H1 (cell line): ENCODE measurements around the gene CAMTA1. TPM values are rescaled to one million over a fixed set of nuclear protein-coding genes. Genes with fewer than 3 reads are reported as not detected.

Source experiments
- CHD2 ChIP-seq: IDR thresholded peaks from 2 replicates; pipeline ENCODE4 v1.6.1; 2012; ENCODE audit warnings: low read length, improper control_type of control experiment
- polyA plus RNA-seq, 7 experiments: library from polyadenylated mRNA; depleted of rRNA in 3 of 7; stranded (reverse) in 5 of 7; unstranded in 2 of 7; fragments of >200 nt in 5 of 7; fragments of 200-250 nt in 2 of 7; gene quantifications; 1 replicate in 5 of 7; 2 replicates in 1 of 7; 4 replicates in 1 of 7; pipeline versions ENCODE4 v1.2.1 to v1.2.3, GENCODE V29; 2011 to 2013; ENCODE audit warnings: missing spikeins in 2 of 7, mixed read lengths in 2 of 7
- total RNA-seq: library from RNA; stranded (reverse); fragmentation: NEBNext Ultra II Directional; extraction: Animal tissue kit (Norgen Biotek cat#: 25700); gene quantifications from 2 replicates; pipeline ENCODE4 v1.2.1, GENCODE V29; 2021
- TF ChIP-seq, protein P1 (sequence below): fragments of 300-600 bp; sonication (generic); IDR thresholded peaks from 2 replicates; pipeline ENCODE4 v1.7.1; 2012; ENCODE audit warnings: low read length, moderate library complexity, mild to moderate bottlenecking, inconsistent platforms; ENCODE audit not compliant: insufficient replicate concordance

CAMTA1 gene
- total and polyA plus RNA-seq, 2 of the 8 experiments (the other 6 are each of a cell fraction or from before 2014, with no cell fraction given): 65.0 to 119 TPM

DNA sequence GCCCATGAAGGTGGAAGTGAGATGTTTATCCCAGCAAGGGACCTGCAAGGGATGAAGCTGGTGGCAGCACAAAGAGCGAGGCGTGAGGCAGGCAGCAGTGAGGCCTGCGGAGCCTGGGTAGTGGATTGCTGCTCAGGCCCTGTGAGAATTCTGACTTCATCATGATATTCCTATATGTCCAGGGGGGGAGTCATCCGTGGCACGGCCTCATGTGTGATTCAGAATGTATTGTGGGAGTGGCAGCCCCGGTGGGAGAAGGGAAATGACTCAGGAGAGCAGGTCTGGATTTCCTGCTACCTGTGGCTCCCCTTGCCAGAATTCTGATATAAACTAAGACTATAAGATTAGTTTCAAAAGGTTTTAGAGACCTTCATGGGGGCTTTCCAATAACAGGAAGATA is 240.9 kb downstream of the CAMTA1 start (continued):
- TF ChIP-seq, protein P1, sequence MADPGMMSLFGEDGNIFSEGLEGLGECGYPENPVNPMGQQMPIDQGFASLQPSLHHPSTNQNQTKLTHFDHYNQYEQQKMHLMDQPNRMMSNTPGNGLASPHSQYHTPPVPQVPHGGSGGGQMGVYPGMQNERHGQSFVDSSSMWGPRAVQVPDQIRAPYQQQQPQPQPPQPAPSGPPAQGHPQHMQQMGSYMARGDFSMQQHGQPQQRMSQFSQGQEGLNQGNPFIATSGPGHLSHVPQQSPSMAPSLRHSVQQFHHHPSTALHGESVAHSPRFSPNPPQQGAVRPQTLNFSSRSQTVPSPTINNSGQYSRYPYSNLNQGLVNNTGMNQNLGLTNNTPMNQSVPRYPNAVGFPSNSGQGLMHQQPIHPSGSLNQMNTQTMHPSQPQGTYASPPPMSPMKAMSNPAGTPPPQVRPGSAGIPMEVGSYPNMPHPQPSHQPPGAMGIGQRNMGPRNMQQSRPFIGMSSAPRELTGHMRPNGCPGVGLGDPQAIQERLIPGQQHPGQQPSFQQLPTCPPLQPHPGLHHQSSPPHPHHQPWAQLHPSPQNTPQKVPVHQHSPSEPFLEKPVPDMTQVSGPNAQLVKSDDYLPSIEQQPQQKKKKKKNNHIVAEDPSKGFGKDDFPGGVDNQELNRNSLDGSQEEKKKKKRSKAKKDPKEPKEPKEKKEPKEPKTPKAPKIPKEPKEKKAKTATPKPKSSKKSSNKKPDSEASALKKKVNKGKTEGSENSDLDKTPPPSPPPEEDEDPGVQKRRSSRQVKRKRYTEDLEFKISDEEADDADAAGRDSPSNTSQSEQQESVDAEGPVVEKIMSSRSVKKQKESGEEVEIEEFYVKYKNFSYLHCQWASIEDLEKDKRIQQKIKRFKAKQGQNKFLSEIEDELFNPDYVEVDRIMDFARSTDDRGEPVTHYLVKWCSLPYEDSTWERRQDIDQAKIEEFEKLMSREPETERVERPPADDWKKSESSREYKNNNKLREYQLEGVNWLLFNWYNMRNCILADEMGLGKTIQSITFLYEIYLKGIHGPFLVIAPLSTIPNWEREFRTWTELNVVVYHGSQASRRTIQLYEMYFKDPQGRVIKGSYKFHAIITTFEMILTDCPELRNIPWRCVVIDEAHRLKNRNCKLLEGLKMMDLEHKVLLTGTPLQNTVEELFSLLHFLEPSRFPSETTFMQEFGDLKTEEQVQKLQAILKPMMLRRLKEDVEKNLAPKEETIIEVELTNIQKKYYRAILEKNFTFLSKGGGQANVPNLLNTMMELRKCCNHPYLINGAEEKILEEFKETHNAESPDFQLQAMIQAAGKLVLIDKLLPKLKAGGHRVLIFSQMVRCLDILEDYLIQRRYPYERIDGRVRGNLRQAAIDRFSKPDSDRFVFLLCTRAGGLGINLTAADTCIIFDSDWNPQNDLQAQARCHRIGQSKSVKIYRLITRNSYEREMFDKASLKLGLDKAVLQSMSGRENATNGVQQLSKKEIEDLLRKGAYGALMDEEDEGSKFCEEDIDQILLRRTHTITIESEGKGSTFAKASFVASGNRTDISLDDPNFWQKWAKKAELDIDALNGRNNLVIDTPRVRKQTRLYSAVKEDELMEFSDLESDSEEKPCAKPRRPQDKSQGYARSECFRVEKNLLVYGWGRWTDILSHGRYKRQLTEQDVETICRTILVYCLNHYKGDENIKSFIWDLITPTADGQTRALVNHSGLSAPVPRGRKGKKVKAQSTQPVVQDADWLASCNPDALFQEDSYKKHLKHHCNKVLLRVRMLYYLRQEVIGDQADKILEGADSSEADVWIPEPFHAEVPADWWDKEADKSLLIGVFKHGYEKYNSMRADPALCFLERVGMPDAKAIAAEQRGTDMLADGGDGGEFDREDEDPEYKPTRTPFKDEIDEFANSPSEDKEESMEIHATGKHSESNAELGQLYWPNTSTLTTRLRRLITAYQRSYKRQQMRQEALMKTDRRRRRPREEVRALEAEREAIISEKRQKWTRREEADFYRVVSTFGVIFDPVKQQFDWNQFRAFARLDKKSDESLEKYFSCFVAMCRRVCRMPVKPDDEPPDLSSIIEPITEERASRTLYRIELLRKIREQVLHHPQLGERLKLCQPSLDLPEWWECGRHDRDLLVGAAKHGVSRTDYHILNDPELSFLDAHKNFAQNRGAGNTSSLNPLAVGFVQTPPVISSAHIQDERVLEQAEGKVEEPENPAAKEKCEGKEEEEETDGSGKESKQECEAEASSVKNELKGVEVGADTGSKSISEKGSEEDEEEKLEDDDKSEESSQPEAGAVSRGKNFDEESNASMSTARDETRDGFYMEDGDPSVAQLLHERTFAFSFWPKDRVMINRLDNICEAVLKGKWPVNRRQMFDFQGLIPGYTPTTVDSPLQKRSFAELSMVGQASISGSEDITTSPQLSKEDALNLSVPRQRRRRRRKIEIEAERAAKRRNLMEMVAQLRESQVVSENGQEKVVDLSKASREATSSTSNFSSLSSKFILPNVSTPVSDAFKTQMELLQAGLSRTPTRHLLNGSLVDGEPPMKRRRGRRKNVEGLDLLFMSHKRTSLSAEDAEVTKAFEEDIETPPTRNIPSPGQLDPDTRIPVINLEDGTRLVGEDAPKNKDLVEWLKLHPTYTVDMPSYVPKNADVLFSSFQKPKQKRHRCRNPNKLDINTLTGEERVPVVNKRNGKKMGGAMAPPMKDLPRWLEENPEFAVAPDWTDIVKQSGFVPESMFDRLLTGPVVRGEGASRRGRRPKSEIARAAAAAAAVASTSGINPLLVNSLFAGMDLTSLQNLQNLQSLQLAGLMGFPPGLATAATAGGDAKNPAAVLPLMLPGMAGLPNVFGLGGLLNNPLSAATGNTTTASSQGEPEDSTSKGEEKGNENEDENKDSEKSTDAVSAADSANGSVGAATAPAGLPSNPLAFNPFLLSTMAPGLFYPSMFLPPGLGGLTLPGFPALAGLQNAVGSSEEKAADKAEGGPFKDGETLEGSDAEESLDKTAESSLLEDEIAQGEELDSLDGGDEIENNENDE: no peak
- no peak for TF ChIP-seq CHD2
